HL-60 (cell line): ENCODE data around the gene UGT1A7.

Source experiments
- DNase-seq, 2 experiments: peaks; one replicate each; pipeline ENCODE4 v3.0.0-alpha.2; 2010 to 2020; ENCODE audit warnings: low read depth in 1 of 2, low spot score in 1 of 2
- H3K27ac ChIP-seq: fragments of 250-450 bp; sonication (Bioruptor Pico); replicated peaks from 2 replicates; pipeline ENCODE4 v1.5.1; 2020; ENCODE audit warnings: mild to moderate bottlenecking, moderate library complexity
- H3K27me3 ChIP-seq: fragments of 250-450 bp; sonication (Bioruptor Pico); 2 replicates; pipeline ENCODE4 v1.5.1; 2021; ENCODE audit warnings: mild to moderate bottlenecking, moderate library complexity; ENCODE audit not compliant: insufficient read depth, poor library complexity, severe bottlenecking
- H3K4me3 ChIP-seq: replicated peaks from 2 replicates; pipeline ENCODE4 v1.5.1; 2011; ENCODE audit warnings: mild to moderate bottlenecking, control low read depth, low read length; ENCODE audit not compliant: insufficient read depth
- GABPA ChIP-seq: IDR thresholded peaks from 2 replicates; pipeline ENCODE4 v1.6.1; 2012; ENCODE audit warnings: low read depth
- POLR2AphosphoS5 ChIP-seq: IDR thresholded peaks from 2 replicates; pipeline ENCODE4 v1.6.1; 2012; ENCODE audit warnings: low read depth
- SPI1 ChIP-seq: IDR thresholded peaks from 2 replicates; pipeline ENCODE4 v1.6.1; 2012; ENCODE audit warnings: low read depth, mild to moderate bottlenecking, borderline replicate concordance
- TF ChIP-seq, protein P1 (sequence below): IDR thresholded peaks from 2 replicates; pipeline ENCODE4 v1.6.1; 2012; ENCODE audit warnings: low read depth; ENCODE audit not compliant: insufficient replicate concordance
- TF ChIP-seq, protein P2 (sequence below): IDR thresholded peaks from one replicate; pipeline ENCODE4 v1.5.1; 2011; ENCODE audit warnings: low read length, control low read depth, inconsistent platforms; ENCODE audit not compliant: insufficient read depth

Gene UGT1A7

DNA sequence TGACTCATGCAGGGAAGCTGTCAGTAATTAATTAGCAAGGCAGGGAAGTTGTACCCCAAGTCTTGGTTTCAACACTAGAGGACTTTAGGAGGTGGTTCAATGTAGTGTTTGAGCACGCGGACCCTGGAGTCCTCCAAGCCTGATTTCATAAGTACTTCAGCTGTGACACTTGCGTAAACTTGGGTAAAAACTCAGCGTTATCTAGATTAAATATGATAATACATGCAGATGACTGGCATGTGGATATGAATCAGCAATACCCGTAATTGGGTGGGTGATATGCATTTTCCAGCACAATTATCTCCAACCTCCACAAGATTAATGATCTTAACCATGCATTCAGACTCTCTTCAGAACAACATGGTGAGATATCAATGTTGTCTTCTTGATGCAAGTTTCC lies 5.2 kb downstream of the UGT1A7 start:
- Histone ChIP-seq H3K4me3 (no peak overlapping the region), H3K27ac (no peak overlapping the region), H3K27me3 (no peaks in the 10 kb centered on the region)
- peak in 1 of 2 experiments; percentile 13 for DNase-seq
- TF ChIP-seq, protein P1, sequence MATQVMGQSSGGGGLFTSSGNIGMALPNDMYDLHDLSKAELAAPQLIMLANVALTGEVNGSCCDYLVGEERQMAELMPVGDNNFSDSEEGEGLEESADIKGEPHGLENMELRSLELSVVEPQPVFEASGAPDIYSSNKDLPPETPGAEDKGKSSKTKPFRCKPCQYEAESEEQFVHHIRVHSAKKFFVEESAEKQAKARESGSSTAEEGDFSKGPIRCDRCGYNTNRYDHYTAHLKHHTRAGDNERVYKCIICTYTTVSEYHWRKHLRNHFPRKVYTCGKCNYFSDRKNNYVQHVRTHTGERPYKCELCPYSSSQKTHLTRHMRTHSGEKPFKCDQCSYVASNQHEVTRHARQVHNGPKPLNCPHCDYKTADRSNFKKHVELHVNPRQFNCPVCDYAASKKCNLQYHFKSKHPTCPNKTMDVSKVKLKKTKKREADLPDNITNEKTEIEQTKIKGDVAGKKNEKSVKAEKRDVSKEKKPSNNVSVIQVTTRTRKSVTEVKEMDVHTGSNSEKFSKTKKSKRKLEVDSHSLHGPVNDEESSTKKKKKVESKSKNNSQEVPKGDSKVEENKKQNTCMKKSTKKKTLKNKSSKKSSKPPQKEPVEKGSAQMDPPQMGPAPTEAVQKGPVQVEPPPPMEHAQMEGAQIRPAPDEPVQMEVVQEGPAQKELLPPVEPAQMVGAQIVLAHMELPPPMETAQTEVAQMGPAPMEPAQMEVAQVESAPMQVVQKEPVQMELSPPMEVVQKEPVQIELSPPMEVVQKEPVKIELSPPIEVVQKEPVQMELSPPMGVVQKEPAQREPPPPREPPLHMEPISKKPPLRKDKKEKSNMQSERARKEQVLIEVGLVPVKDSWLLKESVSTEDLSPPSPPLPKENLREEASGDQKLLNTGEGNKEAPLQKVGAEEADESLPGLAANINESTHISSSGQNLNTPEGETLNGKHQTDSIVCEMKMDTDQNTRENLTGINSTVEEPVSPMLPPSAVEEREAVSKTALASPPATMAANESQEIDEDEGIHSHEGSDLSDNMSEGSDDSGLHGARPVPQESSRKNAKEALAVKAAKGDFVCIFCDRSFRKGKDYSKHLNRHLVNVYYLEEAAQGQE, result no peak
- TF ChIP-seq SPI1 (no peak), POLR2AphosphoS5 (no peak), GABPA (no peak)
- TF ChIP-seq, protein P2, sequence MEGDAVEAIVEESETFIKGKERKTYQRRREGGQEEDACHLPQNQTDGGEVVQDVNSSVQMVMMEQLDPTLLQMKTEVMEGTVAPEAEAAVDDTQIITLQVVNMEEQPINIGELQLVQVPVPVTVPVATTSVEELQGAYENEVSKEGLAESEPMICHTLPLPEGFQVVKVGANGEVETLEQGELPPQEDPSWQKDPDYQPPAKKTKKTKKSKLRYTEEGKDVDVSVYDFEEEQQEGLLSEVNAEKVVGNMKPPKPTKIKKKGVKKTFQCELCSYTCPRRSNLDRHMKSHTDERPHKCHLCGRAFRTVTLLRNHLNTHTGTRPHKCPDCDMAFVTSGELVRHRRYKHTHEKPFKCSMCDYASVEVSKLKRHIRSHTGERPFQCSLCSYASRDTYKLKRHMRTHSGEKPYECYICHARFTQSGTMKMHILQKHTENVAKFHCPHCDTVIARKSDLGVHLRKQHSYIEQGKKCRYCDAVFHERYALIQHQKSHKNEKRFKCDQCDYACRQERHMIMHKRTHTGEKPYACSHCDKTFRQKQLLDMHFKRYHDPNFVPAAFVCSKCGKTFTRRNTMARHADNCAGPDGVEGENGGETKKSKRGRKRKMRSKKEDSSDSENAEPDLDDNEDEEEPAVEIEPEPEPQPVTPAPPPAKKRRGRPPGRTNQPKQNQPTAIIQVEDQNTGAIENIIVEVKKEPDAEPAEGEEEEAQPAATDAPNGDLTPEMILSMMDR, result no peak

DNA sequence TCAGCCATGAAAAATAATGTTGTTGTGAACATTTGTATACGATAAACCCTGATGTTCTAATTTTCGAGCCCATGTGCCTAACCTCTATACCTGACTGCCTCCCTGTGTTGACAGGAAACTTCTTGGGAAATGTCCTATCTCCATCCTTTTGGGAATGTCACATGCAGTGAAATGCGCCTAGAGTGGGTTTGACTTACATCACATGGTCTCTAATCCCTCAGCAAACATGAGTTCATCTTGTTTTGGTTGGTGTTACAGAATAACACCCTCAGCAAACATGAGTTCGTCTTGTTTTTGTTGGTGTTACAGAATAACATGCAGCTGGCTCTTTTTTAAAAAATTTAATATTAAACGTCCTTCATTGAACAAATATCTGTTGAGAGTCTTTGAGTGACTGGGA lies 6.6 kb downstream of the UGT1A7 start:
- Histone ChIP-seq H3K4me3 (no peak overlapping the region), H3K27me3 (no peaks in the 10 kb centered on the region), H3K27ac (no peak overlapping the region)
- no peak for DNase-seq
- TF ChIP-seq SPI1 (no peak), POLR2AphosphoS5 (no peak)

DNA sequence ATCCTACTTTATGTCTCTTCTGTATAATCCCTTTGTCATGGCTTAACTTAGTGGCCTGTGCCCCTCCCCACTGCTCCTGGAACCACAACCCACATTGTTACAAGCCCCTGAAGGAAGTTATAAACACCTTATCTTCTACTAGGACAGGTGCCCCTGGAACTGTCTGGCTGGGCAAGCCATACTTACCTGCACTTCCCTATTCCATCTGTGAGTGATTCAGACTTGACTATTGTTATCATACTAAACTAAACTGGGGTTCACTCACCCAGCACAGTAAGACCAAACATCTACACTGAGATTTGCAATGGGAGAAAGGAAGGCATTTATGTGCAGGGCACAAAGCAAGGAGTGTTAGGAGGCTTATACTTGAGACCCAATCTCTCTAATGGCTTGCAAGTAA lies 7.3 kb downstream of the UGT1A7 start:
- Histone ChIP-seq H3K27ac (no peak overlapping the region), H3K4me3 (no peak overlapping the region), H3K27me3 (no peaks in the 10 kb centered on the region)
- DNase-seq, result no peak
- no peak for TF ChIP-seq GABPA
- TF ChIP-seq, protein P1, result no peak
- peak; percentile 70; the same call in 1 of the 2 replicates for TF ChIP-seq SPI1
- TF ChIP-seq, protein P2, result no peak
- TF ChIP-seq POLR2AphosphoS5, result no peak

DNA sequence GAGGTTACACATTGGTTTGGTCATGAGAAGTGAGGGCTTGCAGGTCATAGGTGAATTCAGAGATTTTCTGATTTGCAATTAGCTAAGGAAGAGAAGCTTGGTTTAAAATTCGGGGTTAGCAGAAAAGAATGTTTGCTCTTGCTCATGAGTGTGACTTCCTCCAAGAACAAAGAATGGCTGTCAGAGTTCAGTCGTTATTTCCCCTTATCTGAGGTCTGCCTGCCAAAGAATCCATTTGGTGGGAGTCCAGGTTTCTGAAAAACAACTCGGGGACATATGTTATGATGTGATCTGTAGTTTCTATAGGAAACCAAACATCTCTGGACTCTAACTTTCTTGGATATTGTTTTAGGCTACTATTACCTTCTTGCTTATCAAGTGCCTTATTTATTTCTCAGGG lies 7.8 kb downstream of the UGT1A7 start:
- Histone ChIP-seq H3K27me3 (no peaks in the 10 kb centered on the region), H3K4me3 (no peak overlapping the region), H3K27ac (no peak overlapping the region)
- no peak for DNase-seq
- TF ChIP-seq POLR2AphosphoS5 (no peak), GABPA (no peak), SPI1 (no peak)
- TF ChIP-seq, protein P2, result no peak
- TF ChIP-seq, protein P1, result no peak
